ENCODE measurements around the gene GBP6.

Gene GBP6

DNA sequence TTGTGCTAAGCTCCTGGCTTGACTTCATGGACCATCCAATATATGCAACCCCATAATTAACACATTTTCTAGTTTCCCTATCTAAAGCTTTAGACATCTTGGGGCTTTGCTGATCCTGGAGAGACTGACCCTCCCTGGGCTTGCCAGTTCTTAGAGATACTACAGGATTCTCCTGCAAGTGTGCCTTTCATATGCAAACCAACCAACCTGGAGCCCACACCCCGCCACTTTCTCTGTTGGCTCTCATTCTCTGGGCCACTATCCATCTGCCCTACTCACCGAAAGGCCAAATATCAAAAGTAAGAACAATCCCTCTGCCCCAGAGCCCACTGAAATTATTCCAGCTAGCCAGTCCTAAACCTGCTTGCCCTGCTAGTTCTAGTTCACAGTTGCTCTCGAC lies 2.2 kb upstream of the GBP6 start:
- no peak overlapping the region for H3K4me3 ChIP-seq (ENCODE audit: low read depth, low read length)
- no peak overlapping the region for H3K4me2 ChIP-seq (ENCODE audit: low read length)
- H2AFZ ChIP-seq (ENCODE audit: insufficient read depth, low read length, poor library complexity), result no peak overlapping the region
- H3K23ac ChIP-seq (ENCODE audit: low read length), result no peak overlapping the region
- no peak overlapping the region for H4K12ac ChIP-seq (ENCODE audit: low read depth, low read length)
- WGBS (ENCODE audit: extremely low coverage, insufficient coverage, insufficient read length), result no CpG with 5 or more reads among the region's 3 CpGs
- no peaks in the 10 kb centered on the region for H3K36me3 ChIP-seq (ENCODE audit: control insufficient read depth in 1 of 2, insufficient read depth in 2 of 2, low read length in 2 of 2)
- no peak for DNase-seq
- H2BK5ac ChIP-seq (ENCODE audit: low read depth, low read length, poor library complexity), result no peak overlapping the region
- no peak overlapping the region for H2AK5ac ChIP-seq (ENCODE audit: low read length)
- no peak overlapping the region for H3K18ac ChIP-seq (ENCODE audit: low read length)
- H3K9ac ChIP-seq (ENCODE audit: low read length), result no peak overlapping the region
- H3K14ac ChIP-seq (ENCODE audit: low read length), result no peak overlapping the region
- H3K27me3 ChIP-seq (ENCODE audit: insufficient read depth, low read length), result no peaks in the 10 kb centered on the region
- no peaks in the 10 kb centered on the region for H3K79me2 ChIP-seq (ENCODE audit: control insufficient read depth, insufficient read depth, low read length, poor library complexity)
- H3K4ac ChIP-seq (ENCODE audit: low read depth, low read length), result no peak overlapping the region
- H3K9me3 ChIP-seq (ENCODE audit: insufficient read depth, low read depth, low read length), result no peaks in the 10 kb centered on the region
- no peak overlapping the region for H4K8ac ChIP-seq (ENCODE audit: low read depth, low read length)
- no peak overlapping the region for H4K91ac ChIP-seq (ENCODE audit: low read depth, low read length)
- no peak overlapping the region for H2BK12ac ChIP-seq (ENCODE audit: low read length)
- no peak overlapping the region for H3K27ac ChIP-seq (ENCODE audit: low read depth, low read length)
- peaks cover 0 to 2% of the 10 kb centered on the region in 2 experiments for H3K4me1 ChIP-seq (ENCODE audit: control insufficient read depth in 1 of 2, insufficient read depth in 2 of 2, low read length in 2 of 2)
- H3K79me1 ChIP-seq (ENCODE audit: low read length), result no peaks in the 10 kb centered on the region
- no peak overlapping the region for H2BK120ac ChIP-seq (ENCODE audit: insufficient read depth, low read length, poor library complexity)

GRCh38 chr1:89363196-89363595 lies 663 bp upstream of the GBP6 start:
- Histone ChIP-seq H3K79me2 (ENCODE audit: control insufficient read depth, insufficient read depth, low read length, poor library complexity) (no peaks in the 10 kb centered on the region), H3K4me1 (ENCODE audit: control insufficient read depth in 1 of 2, insufficient read depth in 2 of 2, low read length in 2 of 2) (peaks cover 0 to 2% of the 10 kb centered on the region in 2 experiments), H2AK5ac (ENCODE audit: low read length) (no peak overlapping the region), H3K9me3 (ENCODE audit: insufficient read depth, low read depth, low read length) (no peaks in the 10 kb centered on the region), H3K27ac (ENCODE audit: low read depth, low read length) (no peak overlapping the region), H3K18ac (ENCODE audit: low read length) (no peak overlapping the region), H3K36me3 (ENCODE audit: control insufficient read depth in 1 of 2, insufficient read depth in 2 of 2, low read length in 2 of 2) (no peaks in the 10 kb centered on the region), H3K4me3 (ENCODE audit: low read depth, low read length) (no peak overlapping the region), H3K9ac (ENCODE audit: low read length) (no peak overlapping the region), H3K79me1 (ENCODE audit: low read length) (no peaks in the 10 kb centered on the region), H2AFZ (ENCODE audit: insufficient read depth, low read length, poor library complexity) (no peak overlapping the region), H2BK12ac (ENCODE audit: low read length) (no peak overlapping the region), H4K12ac (ENCODE audit: low read depth, low read length) (no peak overlapping the region), H3K4me2 (ENCODE audit: low read length) (no peak overlapping the region), H2BK5ac (ENCODE audit: low read depth, low read length, poor library complexity) (no peak overlapping the region), H3K27me3 (ENCODE audit: insufficient read depth, low read length) (no peaks in the 10 kb centered on the region), H3K4ac (ENCODE audit: low read depth, low read length) (no peak overlapping the region), H4K8ac (ENCODE audit: low read depth, low read length) (no peak overlapping the region), H2BK120ac (ENCODE audit: insufficient read depth, low read length, poor library complexity) (no peak overlapping the region), H3K23ac (ENCODE audit: low read length) (no peak overlapping the region), H3K14ac (ENCODE audit: low read length) (no peak overlapping the region), H4K91ac (ENCODE audit: low read depth, low read length) (no peak overlapping the region)
- peak; percentile 5 to 70 for DNase-seq
- WGBS (ENCODE audit: extremely low coverage, insufficient coverage, insufficient read length), result no CpG with 5 or more reads among the region's 1 CpG

- Histone ChIP-seq H3K9me3 (ENCODE audit: insufficient read depth, low read depth, low read length) (peaks cover 2% of the 10 kb centered on the region), H3K79me1 (ENCODE audit: low read length) (no peaks in the 10 kb centered on the region), H3K4me3 (ENCODE audit: low read depth, low read length) (no peak overlapping the region), H3K14ac (ENCODE audit: low read length) (no peak overlapping the region), H2BK5ac (ENCODE audit: low read depth, low read length, poor library complexity) (no peak overlapping the region), H2BK120ac (ENCODE audit: insufficient read depth, low read length, poor library complexity) (no peak overlapping the region), H2AFZ (ENCODE audit: insufficient read depth, low read length, poor library complexity) (no peak overlapping the region), H3K18ac (ENCODE audit: low read length) (no peak overlapping the region), H3K4me1 (ENCODE audit: control insufficient read depth in 1 of 2, insufficient read depth in 2 of 2, low read length in 2 of 2) (peaks cover 0 to 2% of the 10 kb centered on the region in 2 experiments), H3K23ac (ENCODE audit: low read length) (no peak overlapping the region), H3K27ac (ENCODE audit: low read depth, low read length) (no peak overlapping the region), H3K4ac (ENCODE audit: low read depth, low read length) (no peak overlapping the region), H4K12ac (ENCODE audit: low read depth, low read length) (no peak overlapping the region), H4K91ac (ENCODE audit: low read depth, low read length) (no peak overlapping the region), H3K27me3 (ENCODE audit: insufficient read depth, low read length) (no peaks in the 10 kb centered on the region), H3K79me2 (ENCODE audit: control insufficient read depth, insufficient read depth, low read length, poor library complexity) (no peaks in the 10 kb centered on the region), H3K4me2 (ENCODE audit: low read length) (no peak overlapping the region), H2BK12ac (ENCODE audit: low read length) (no peak overlapping the region), H2AK5ac (ENCODE audit: low read length) (no peak overlapping the region), H4K8ac (ENCODE audit: low read depth, low read length) (no peak overlapping the region), H3K9ac (ENCODE audit: low read length) (no peak overlapping the region), H3K36me3 (ENCODE audit: control insufficient read depth in 1 of 2, insufficient read depth in 2 of 2, low read length in 2 of 2) (no peaks in the 10 kb centered on the region)
- no peak for DNase-seq
- no CpG with 5 or more reads among the region's 9 CpGs for WGBS (ENCODE audit: extremely low coverage, insufficient coverage, insufficient read length)
These were observed 1.2 kb downstream of the GBP6 start for GRCh38 chr1:89364954-89365550.

DNA sequence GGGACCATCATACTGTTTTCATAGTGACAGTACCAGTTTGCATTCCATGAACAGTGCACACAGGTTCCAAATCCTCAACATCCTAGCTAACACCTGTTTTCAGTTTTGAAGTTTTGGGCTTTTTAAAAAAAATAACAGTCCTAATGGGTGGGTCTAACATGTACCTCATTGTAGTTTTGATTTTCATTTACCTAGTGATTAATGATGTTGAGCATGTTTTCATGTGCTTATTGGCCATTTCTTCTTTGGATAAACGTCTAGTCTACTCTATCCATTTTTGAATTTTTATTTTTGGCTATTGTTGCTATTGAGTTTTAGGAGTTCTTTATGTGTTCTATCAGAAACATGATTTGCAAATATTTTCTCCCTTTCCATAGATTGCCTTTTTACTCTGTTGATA lies 3.4 kb downstream of the GBP6 start:
- Histone ChIP-seq H3K9ac (ENCODE audit: low read length) (no peak overlapping the region), H4K8ac (ENCODE audit: low read depth, low read length) (no peak overlapping the region), H3K4ac (ENCODE audit: low read depth, low read length) (no peak overlapping the region), H2AFZ (ENCODE audit: insufficient read depth, low read length, poor library complexity) (no peak overlapping the region), H3K79me2 (ENCODE audit: control insufficient read depth, insufficient read depth, low read length, poor library complexity) (no peaks in the 10 kb centered on the region), H3K23ac (ENCODE audit: low read length) (no peak overlapping the region), H2AK5ac (ENCODE audit: low read length) (no peak overlapping the region), H3K9me3 (ENCODE audit: insufficient read depth, low read depth, low read length) (peaks cover 2% of the 10 kb centered on the region), H3K36me3 (ENCODE audit: control insufficient read depth in 1 of 2, insufficient read depth in 2 of 2, low read length in 2 of 2) (no peaks in the 10 kb centered on the region), H4K12ac (ENCODE audit: low read depth, low read length) (no peak overlapping the region), H3K4me2 (ENCODE audit: low read length) (no peak overlapping the region), H3K4me3 (ENCODE audit: low read depth, low read length) (no peak overlapping the region), H4K91ac (ENCODE audit: low read depth, low read length) (no peak overlapping the region), H2BK120ac (ENCODE audit: insufficient read depth, low read length, poor library complexity) (no peak overlapping the region), H3K14ac (ENCODE audit: low read length) (no peak overlapping the region), H3K79me1 (ENCODE audit: low read length) (no peaks in the 10 kb centered on the region), H2BK5ac (ENCODE audit: low read depth, low read length, poor library complexity) (no peak overlapping the region), H2BK12ac (ENCODE audit: low read length) (no peak overlapping the region), H3K27ac (ENCODE audit: low read depth, low read length) (no peak overlapping the region), H3K4me1 (ENCODE audit: control insufficient read depth in 1 of 2, insufficient read depth in 2 of 2, low read length in 2 of 2) (no peaks in the 10 kb centered on the region), H3K27me3 (ENCODE audit: insufficient read depth, low read length) (no peaks in the 10 kb centered on the region), H3K18ac (ENCODE audit: low read length) (no peak overlapping the region)
- no peak for DNase-seq
- no CpG with 5 or more reads among the region's 1 CpG for WGBS (ENCODE audit: extremely low coverage, insufficient coverage, insufficient read length)

All from trophoblast cell (in vitro differentiated cells and primary cell).